ENCODE data around the gene FBXO22. TPM values are rescaled to one million over a fixed set of nuclear protein-coding genes. Genes with fewer than 3 reads are reported as not detected.

Gene FBXO22
- total and polyA plus RNA-seq, 2 of the 13 experiments (the other 11 are each of a cell fraction or from before 2014, with no cell fraction given) = 45.7 to 112 TPM

DNA sequence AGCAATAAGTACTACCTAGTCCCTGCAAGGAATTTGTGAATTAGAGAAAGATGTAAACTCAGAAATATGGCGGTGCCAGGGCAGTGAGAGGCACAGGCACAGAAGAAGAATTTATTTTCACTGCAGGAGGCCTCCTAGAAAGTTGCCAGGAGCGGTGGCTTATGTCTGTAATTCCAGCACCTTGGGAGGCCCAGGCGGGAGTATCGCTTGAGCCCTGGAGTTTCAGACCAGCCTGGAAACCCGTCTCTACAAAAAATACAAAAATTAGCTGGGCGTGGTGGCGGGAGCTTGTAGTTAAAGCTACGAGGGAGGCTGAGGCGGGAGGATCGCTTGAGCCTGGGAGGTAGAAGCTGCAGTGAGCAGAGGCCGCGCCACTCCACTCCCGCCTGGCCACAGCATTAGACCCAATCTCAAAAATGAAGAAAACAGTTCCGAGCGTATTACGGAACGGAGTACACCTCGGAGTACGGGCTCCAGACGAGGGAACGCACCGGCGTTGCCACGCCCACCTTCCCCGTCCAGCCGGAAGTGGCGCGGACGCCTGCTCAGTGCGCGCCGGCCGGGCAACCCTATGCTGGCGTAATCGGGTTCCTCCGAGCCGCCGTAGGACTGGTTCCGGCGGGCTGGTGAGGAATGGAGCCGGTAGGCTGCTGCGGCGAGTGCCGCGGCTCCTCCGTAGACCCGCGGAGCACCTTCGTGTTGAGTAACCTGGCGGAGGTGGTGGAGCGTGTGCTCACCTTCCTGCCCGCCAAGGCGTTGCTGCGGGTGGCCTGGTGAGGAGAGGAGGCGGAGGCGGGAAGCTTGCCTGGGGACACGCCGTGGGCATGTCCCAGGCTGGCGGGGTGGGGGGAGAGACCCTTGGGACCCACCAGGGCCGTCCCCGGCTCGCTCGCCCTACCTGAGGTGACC lies at the start of gene FBXO22 (continued):
- TF ChIP-seq, protein P1, sequence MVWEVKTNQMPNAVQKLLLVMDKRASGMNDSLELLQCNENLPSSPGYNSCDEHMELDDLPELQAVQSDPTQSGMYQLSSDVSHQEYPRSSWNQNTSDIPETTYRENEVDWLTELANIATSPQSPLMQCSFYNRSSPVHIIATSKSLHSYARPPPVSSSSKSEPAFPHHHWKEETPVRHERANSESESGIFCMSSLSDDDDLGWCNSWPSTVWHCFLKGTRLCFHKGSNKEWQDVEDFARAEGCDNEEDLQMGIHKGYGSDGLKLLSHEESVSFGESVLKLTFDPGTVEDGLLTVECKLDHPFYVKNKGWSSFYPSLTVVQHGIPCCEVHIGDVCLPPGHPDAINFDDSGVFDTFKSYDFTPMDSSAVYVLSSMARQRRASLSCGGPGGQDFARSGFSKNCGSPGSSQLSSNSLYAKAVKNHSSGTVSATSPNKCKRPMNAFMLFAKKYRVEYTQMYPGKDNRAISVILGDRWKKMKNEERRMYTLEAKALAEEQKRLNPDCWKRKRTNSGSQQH (CRISPR knock-in tag; IDR thresholded peaks at IDR 0.05; ENCODE audit: low read depth) = peak; percentile 91
- TF ChIP-seq EED (CRISPR knock-in tag; IDR thresholded peaks at IDR 0.05) (peak; percentile 95), EEA1 (CRISPR knock-in tag; IDR thresholded peaks at IDR 0.05; ENCODE audit: borderline replicate concordance) (no peak; the same call in 1 of the 2 replicates), ZNF333 (CRISPR knock-in tag; IDR thresholded peaks at IDR 0.05; ENCODE audit: borderline replicate concordance) (0 out of 2 replicates have a peak, but pooled peaks have one; percentile 28), PHF21A (CRISPR knock-in tag; IDR thresholded peaks at IDR 0.05) (peak; percentile 84), TARDBP (CRISPR knock-in tag; IDR thresholded peaks at IDR 0.05) (peak; percentile 80; the same call in 1 of the 2 replicates), TCF7 (IDR thresholded peaks at IDR 0.05; ENCODE audit: low read depth) (no peak), RXRB (CRISPR knock-in tag; IDR thresholded peaks at IDR 0.05; ENCODE audit: borderline replicate concordance) (peak; percentile 59), SP5 (CRISPR knock-in tag; IDR thresholded peaks at IDR 0.05; ENCODE audit: borderline replicate concordance, low read depth) (peak; percentile 75; the same call in 1 of the 2 replicates), BORCS8-MEF2B (CRISPR knock-in tag; IDR thresholded peaks at IDR 0.05) (peak; percentile 75; the same call in 1 of the 2 replicates)
- TF ChIP-seq, protein P2, sequence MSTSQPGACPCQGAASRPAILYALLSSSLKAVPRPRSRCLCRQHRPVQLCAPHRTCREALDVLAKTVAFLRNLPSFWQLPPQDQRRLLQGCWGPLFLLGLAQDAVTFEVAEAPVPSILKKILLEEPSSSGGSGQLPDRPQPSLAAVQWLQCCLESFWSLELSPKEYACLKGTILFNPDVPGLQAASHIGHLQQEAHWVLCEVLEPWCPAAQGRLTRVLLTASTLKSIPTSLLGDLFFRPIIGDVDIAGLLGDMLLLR (CRISPR knock-in tag; IDR thresholded peaks at IDR 0.05) = peak; percentile 71
- TF ChIP-seq, protein P3, sequence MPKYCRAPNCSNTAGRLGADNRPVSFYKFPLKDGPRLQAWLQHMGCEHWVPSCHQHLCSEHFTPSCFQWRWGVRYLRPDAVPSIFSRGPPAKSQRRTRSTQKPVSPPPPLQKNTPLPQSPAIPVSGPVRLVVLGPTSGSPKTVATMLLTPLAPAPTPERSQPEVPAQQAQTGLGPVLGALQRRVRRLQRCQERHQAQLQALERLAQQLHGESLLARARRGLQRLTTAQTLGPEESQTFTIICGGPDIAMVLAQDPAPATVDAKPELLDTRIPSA (CRISPR knock-in tag; IDR thresholded peaks at IDR 0.05; ENCODE audit: borderline replicate concordance) = no peak
- TF ChIP-seq, protein P4, sequence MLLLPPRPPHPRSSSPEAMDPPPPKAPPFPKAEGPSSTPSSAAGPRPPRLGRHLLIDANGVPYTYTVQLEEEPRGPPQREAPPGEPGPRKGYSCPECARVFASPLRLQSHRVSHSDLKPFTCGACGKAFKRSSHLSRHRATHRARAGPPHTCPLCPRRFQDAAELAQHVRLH (CRISPR knock-in tag; IDR thresholded peaks at IDR 0.05; ENCODE audit: borderline replicate concordance, low read depth) = peak; percentile 62
- TF ChIP-seq, protein P5, sequence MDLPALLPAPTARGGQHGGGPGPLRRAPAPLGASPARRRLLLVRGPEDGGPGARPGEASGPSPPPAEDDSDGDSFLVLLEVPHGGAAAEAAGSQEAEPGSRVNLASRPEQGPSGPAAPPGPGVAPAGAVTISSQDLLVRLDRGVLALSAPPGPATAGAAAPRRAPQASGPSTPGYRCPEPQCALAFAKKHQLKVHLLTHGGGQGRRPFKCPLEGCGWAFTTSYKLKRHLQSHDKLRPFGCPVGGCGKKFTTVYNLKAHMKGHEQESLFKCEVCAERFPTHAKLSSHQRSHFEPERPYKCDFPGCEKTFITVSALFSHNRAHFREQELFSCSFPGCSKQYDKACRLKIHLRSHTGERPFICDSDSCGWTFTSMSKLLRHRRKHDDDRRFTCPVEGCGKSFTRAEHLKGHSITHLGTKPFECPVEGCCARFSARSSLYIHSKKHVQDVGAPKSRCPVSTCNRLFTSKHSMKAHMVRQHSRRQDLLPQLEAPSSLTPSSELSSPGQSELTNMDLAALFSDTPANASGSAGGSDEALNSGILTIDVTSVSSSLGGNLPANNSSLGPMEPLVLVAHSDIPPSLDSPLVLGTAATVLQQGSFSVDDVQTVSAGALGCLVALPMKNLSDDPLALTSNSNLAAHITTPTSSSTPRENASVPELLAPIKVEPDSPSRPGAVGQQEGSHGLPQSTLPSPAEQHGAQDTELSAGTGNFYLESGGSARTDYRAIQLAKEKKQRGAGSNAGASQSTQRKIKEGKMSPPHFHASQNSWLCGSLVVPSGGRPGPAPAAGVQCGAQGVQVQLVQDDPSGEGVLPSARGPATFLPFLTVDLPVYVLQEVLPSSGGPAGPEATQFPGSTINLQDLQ (CRISPR knock-in tag; IDR thresholded peaks at IDR 0.05) = peak; percentile 60; the same call in 1 of the 2 replicates
- TF ChIP-seq, protein P6, sequence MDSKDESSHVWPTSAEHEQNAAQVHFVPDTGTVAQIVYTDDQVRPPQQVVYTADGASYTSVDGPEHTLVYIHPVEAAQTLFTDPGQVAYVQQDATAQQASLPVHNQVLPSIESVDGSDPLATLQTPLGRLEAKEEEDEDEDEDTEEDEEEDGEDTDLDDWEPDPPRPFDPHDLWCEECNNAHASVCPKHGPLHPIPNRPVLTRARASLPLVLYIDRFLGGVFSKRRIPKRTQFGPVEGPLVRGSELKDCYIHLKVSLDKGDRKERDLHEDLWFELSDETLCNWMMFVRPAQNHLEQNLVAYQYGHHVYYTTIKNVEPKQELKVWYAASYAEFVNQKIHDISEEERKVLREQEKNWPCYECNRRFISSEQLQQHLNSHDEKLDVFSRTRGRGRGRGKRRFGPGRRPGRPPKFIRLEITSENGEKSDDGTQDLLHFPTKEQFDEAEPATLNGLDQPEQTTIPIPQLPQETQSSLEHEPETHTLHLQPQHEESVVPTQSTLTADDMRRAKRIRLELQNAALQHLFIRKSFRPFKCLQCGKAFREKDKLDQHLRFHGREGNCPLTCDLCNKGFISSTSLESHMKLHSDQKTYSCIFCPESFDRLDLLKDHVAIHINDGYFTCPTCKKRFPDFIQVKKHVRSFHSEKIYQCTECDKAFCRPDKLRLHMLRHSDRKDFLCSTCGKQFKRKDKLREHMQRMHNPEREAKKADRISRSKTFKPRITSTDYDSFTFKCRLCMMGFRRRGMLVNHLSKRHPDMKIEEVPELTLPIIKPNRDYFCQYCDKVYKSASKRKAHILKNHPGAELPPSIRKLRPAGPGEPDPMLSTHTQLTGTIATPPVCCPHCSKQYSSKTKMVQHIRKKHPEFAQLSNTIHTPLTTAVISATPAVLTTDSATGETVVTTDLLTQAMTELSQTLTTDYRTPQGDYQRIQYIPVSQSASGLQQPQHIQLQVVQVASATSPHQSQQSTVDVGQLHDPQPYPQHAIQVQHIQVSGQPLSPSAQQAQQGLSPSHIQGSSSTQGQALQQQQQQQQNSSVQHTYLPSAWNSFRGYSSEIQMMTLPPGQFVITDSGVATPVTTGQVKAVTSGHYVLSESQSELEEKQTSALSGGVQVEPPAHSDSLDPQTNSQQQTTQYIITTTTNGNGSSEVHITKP (CRISPR knock-in tag; IDR thresholded peaks at IDR 0.05; ENCODE audit: low read depth) = peak; percentile 74
- TF ChIP-seq, protein P7, sequence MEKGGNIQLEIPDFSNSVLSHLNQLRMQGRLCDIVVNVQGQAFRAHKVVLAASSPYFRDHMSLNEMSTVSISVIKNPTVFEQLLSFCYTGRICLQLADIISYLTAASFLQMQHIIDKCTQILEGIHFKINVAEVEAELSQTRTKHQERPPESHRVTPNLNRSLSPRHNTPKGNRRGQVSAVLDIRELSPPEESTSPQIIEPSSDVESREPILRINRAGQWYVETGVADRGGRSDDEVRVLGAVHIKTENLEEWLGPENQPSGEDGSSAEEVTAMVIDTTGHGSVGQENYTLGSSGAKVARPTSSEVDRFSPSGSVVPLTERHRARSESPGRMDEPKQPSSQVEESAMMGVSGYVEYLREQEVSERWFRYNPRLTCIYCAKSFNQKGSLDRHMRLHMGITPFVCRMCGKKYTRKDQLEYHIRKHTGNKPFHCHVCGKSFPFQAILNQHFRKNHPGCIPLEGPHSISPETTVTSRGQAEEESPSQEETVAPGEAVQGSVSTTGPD (CRISPR knock-in tag; IDR thresholded peaks at IDR 0.05) = no peak

All from HepG2 (cell line).